IPS DF 19.7 (cell line): ENCODE results near the gene COMMD7.

Experiments
- DNase-seq: peaks from one replicate; pipeline ENCODE4 v3.0.0-alpha.2; 2013; ENCODE audit warnings: low read depth, low spot score

COMMD7 gene

GRCh38 chr20:32678948-32679347 is 64.3 kb downstream of the COMMD7 start:
- DNase-seq = no peak

GRCh38 chr20:32675223-32675975 is 67.9 kb downstream of the COMMD7 start:
- DNase-seq = no peak

- no peak for DNase-seq
Measured at GRCh38 chr20:32674362-32674789, 68.9 kb downstream of the COMMD7 start.

GRCh38 chr20:32672982-32673851 is 70.0 kb downstream of the COMMD7 start:
- DNase-seq = no peak

- no peak for DNase-seq
Measured at GRCh38 chr20:32672394-32672981, 70.8 kb downstream of the COMMD7 start.

GRCh38 chr20:32670773-32671455 is 72.4 kb downstream of the COMMD7 start:
- no peak for DNase-seq

GRCh38 chr20:32667027-32667426 is 76.2 kb downstream of the COMMD7 start:
- no peak for DNase-seq

- no peak for DNase-seq
Measured at GRCh38 chr20:32664678-32665159, 78.5 kb downstream of the COMMD7 start.

GRCh38 chr20:32664012-32664677 is 79.1 kb downstream of the COMMD7 start:
- no peak for DNase-seq

- no peak for DNase-seq
Measured at GRCh38 chr20:32663335-32664011, 79.8 kb downstream of the COMMD7 start.

GRCh38 chr20:32661820-32662528 is 81.3 kb downstream of the COMMD7 start:
- no peak for DNase-seq

- no peak for DNase-seq
Measured at GRCh38 chr20:32660661-32661060, 82.6 kb downstream of the COMMD7 start.

GRCh38 chr20:32656827-32657226 is 86.4 kb downstream of the COMMD7 start:
- no peak for DNase-seq

GRCh38 chr20:32655903-32656512 is 87.3 kb downstream of the COMMD7 start:
- DNase-seq = no peak

GRCh38 chr20:32652739-32653526 is 90.3 kb downstream of the COMMD7 start:
- no peak for DNase-seq
